H1 (cell line): ENCODE data around the gene RABGGTA. TPM values are rescaled to one million over a fixed set of nuclear protein-coding genes. Genes with fewer than 3 reads are reported as not detected.

Source experiments
- NANOG ChIP-seq: IDR thresholded peaks from 2 replicates; pipeline ENCODE4 v1.6.1; 2011; ENCODE audit warnings: low read length, low read depth, mild to moderate bottlenecking, inconsistent platforms; ENCODE audit not compliant: insufficient read depth, poor library complexity, severe bottlenecking
- RAD21 ChIP-seq, 2 experiments: IDR thresholded peaks in 1 of 2; conservative IDR thresholded peaks in 1 of 2; 2 replicates each; pipeline ENCODE4 v1.6.1; 2011; ENCODE audit warnings: low read depth in 2 of 2, low read length in 2 of 2, improper control_type of control experiment in 1 of 2, inconsistent platforms in 1 of 2, mild to moderate bottlenecking in 1 of 2, moderate library complexity in 1 of 2
- SIX5 ChIP-seq: IDR thresholded peaks from 2 replicates; pipeline ENCODE4 v1.6.1; 2011; ENCODE audit warnings: mild to moderate bottlenecking, low read depth, low read length
- polyA plus RNA-seq, 7 experiments: library from polyadenylated mRNA; depleted of rRNA in 3 of 7; stranded (reverse) in 5 of 7; unstranded in 2 of 7; fragments of >200 nt in 5 of 7; fragments of 200-250 nt in 2 of 7; gene quantifications; 1 replicate in 5 of 7; 2 replicates in 1 of 7; 4 replicates in 1 of 7; pipeline versions ENCODE4 v1.2.1 to v1.2.3, GENCODE V29; 2011 to 2013; ENCODE audit warnings: missing spikeins in 2 of 7, mixed read lengths in 2 of 7
- total RNA-seq: library from RNA; stranded (reverse); fragmentation: NEBNext Ultra II Directional; extraction: Animal tissue kit (Norgen Biotek cat#: 25700); gene quantifications from 2 replicates; pipeline ENCODE4 v1.2.1, GENCODE V29; 2021
- TF ChIP-seq, protein P1 (sequence below): fragments of 300-600 bp; sonication (generic); IDR thresholded peaks from 2 replicates; pipeline ENCODE4 v1.7.1; 2012; ENCODE audit warnings: low read length, moderate library complexity, mild to moderate bottlenecking, inconsistent platforms; ENCODE audit not compliant: insufficient replicate concordance
- TF ChIP-seq, protein P2 (sequence below), 3 experiments: IDR thresholded peaks; 1 replicate in 2 of 3; 2 replicates in 1 of 3; pipeline versions ENCODE4 v1.5.1 to v1.6.1; 2011; ENCODE audit warnings: low read length in 3 of 3, mild to moderate bottlenecking in 3 of 3, inconsistent platforms in 2 of 3, low read depth in 1 of 3, moderate library complexity in 1 of 3; ENCODE audit not compliant: insufficient read depth in 1 of 3; ENCODE audit errors: control extremely low read depth in 1 of 3

The RABGGTA gene
- total and polyA plus RNA-seq, 2 of the 8 experiments (the other 6 are each of a cell fraction or from before 2014, with no cell fraction given), result 16.0 to 49.8 TPM

DNA sequence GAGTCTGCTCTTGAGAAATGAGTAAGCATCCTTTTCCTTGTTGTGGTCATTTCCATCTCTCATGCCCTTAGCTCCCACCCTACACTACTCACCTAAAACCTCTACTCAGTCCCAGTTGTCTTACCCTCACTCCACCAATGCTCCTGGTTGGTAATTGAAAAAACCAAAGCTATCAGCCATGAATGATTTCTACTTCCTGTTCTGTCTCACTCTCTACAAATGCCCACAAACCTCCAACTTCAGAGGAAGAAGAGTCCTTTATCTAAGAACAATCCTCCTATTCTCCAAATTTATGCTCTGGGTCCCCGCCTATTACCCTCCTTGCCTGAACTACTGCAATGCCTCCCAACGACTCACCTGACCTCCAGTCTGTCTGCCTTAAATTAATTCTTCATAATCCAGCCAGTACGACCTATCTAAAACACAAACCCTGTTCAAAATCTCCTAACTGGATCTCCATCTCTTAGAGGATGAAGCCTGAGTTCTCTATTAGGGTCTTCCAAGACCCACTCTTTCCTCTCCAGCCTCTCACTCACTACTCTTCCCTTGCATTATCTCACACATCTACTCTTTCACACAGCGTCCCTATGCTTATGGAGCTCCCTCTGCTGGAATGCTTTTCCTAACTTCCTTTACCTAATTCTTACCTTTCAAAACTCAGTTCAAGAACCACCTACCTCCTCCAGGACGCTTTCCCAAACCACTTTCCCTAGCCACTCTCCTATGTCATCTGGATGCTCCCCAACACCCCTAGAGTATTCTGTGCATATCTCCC lies 26.0 kb upstream of the RABGGTA start (continued):
- TF ChIP-seq, protein P1, sequence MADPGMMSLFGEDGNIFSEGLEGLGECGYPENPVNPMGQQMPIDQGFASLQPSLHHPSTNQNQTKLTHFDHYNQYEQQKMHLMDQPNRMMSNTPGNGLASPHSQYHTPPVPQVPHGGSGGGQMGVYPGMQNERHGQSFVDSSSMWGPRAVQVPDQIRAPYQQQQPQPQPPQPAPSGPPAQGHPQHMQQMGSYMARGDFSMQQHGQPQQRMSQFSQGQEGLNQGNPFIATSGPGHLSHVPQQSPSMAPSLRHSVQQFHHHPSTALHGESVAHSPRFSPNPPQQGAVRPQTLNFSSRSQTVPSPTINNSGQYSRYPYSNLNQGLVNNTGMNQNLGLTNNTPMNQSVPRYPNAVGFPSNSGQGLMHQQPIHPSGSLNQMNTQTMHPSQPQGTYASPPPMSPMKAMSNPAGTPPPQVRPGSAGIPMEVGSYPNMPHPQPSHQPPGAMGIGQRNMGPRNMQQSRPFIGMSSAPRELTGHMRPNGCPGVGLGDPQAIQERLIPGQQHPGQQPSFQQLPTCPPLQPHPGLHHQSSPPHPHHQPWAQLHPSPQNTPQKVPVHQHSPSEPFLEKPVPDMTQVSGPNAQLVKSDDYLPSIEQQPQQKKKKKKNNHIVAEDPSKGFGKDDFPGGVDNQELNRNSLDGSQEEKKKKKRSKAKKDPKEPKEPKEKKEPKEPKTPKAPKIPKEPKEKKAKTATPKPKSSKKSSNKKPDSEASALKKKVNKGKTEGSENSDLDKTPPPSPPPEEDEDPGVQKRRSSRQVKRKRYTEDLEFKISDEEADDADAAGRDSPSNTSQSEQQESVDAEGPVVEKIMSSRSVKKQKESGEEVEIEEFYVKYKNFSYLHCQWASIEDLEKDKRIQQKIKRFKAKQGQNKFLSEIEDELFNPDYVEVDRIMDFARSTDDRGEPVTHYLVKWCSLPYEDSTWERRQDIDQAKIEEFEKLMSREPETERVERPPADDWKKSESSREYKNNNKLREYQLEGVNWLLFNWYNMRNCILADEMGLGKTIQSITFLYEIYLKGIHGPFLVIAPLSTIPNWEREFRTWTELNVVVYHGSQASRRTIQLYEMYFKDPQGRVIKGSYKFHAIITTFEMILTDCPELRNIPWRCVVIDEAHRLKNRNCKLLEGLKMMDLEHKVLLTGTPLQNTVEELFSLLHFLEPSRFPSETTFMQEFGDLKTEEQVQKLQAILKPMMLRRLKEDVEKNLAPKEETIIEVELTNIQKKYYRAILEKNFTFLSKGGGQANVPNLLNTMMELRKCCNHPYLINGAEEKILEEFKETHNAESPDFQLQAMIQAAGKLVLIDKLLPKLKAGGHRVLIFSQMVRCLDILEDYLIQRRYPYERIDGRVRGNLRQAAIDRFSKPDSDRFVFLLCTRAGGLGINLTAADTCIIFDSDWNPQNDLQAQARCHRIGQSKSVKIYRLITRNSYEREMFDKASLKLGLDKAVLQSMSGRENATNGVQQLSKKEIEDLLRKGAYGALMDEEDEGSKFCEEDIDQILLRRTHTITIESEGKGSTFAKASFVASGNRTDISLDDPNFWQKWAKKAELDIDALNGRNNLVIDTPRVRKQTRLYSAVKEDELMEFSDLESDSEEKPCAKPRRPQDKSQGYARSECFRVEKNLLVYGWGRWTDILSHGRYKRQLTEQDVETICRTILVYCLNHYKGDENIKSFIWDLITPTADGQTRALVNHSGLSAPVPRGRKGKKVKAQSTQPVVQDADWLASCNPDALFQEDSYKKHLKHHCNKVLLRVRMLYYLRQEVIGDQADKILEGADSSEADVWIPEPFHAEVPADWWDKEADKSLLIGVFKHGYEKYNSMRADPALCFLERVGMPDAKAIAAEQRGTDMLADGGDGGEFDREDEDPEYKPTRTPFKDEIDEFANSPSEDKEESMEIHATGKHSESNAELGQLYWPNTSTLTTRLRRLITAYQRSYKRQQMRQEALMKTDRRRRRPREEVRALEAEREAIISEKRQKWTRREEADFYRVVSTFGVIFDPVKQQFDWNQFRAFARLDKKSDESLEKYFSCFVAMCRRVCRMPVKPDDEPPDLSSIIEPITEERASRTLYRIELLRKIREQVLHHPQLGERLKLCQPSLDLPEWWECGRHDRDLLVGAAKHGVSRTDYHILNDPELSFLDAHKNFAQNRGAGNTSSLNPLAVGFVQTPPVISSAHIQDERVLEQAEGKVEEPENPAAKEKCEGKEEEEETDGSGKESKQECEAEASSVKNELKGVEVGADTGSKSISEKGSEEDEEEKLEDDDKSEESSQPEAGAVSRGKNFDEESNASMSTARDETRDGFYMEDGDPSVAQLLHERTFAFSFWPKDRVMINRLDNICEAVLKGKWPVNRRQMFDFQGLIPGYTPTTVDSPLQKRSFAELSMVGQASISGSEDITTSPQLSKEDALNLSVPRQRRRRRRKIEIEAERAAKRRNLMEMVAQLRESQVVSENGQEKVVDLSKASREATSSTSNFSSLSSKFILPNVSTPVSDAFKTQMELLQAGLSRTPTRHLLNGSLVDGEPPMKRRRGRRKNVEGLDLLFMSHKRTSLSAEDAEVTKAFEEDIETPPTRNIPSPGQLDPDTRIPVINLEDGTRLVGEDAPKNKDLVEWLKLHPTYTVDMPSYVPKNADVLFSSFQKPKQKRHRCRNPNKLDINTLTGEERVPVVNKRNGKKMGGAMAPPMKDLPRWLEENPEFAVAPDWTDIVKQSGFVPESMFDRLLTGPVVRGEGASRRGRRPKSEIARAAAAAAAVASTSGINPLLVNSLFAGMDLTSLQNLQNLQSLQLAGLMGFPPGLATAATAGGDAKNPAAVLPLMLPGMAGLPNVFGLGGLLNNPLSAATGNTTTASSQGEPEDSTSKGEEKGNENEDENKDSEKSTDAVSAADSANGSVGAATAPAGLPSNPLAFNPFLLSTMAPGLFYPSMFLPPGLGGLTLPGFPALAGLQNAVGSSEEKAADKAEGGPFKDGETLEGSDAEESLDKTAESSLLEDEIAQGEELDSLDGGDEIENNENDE, result no peak
- TF ChIP-seq, protein P2, sequence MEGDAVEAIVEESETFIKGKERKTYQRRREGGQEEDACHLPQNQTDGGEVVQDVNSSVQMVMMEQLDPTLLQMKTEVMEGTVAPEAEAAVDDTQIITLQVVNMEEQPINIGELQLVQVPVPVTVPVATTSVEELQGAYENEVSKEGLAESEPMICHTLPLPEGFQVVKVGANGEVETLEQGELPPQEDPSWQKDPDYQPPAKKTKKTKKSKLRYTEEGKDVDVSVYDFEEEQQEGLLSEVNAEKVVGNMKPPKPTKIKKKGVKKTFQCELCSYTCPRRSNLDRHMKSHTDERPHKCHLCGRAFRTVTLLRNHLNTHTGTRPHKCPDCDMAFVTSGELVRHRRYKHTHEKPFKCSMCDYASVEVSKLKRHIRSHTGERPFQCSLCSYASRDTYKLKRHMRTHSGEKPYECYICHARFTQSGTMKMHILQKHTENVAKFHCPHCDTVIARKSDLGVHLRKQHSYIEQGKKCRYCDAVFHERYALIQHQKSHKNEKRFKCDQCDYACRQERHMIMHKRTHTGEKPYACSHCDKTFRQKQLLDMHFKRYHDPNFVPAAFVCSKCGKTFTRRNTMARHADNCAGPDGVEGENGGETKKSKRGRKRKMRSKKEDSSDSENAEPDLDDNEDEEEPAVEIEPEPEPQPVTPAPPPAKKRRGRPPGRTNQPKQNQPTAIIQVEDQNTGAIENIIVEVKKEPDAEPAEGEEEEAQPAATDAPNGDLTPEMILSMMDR (IDR thresholded peaks at IDR 0.05; ENCODE audit: control extremely low read depth in 1 of 3, insufficient read depth in 1 of 3, low read depth in 1 of 3, low read length in 3 of 3), result peak in 2 of 3 experiments; percentile 61 to 68; a peak in 3 of 4 replicates
- TF ChIP-seq RAD21 (IDR thresholded peaks at IDR 0.05 in 1 of 2, conservative IDR thresholded peaks at IDR 0.05 in 1 of 2; ENCODE audit: low read depth in 2 of 2, low read length in 2 of 2) (peak; percentile 22 to 35; a peak in 2 of 4 replicates), SIX5 (no peak), NANOG (no peak)
- TF ChIP-seq, all 59 proteins: peak for 2
